Tongue (tissue), 3 donors: ENCODE measurements around the gene SLC7A6OS. TPM values are rescaled to one million over a fixed set of nuclear protein-coding genes. Genes with fewer than 3 reads are reported as not detected.
A peak's percentile ranks its signal among the peaks of the same experiment; 100 is the strongest.

ENCODE experiments used
- DNase-seq: peaks from one replicate; pipeline ENCODE4 v3.0.0-alpha.2; 2015
- small RNA-seq: library from RNA; depleted of rRNA; stranded (forward); fragments of <200 nt; gene quantifications from one replicate; pipeline ENCODE3, GENCODE V24; 2014; ENCODE audit warnings: low replicate concordance
- total RNA-seq: library from RNA; depleted of rRNA; stranded (reverse); fragments of >200 nt; gene quantifications from one replicate; pipeline ENCODE4 v1.2.3, GENCODE V29; 2014

SLC7A6OS gene
- total RNA-seq, 1 donor from 2014 or later: 12.9 TPM

DNA sequence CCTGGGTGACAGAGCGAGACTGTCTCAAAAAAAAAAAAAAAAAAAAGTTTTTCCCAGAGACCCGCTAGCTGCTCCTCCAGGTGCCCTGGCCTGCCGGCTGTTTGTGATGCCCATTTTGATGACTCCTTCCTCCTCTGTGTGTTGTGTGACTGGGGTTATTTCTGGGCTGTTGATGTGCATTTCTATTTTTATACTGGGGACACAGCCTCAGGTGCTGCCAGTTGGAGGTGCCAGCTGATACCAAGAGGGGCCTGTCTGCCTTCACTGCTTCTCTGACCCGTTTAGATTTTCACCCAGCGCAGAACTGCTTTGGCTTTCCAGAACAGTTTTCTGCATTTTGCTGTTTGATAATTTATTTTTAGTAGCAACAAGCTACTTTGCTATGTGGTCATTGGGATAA, 58.9 kb downstream of the SLC7A6OS start:
- peak; percentile 60 for DNase-seq

DNA sequence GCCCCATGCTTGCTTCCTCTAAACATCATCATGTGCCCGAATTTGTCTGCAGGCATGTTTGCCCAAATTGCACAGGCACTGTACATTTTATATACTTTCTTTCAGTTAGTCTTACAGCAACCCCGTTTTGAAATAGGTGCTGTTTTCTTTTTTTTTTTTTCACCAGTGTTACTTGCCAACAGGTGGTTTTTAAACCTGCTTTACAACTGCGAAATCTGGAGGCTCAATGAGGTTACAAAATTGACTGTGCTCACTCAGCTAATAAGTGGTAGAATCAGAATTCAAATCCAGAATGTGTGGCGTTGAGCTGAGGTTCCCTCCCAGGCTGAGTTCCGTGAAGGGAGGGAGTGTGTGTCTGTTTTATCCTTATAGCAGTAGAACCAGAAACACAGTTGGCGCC, 59.8 kb downstream of the SLC7A6OS start:
- no peak for DNase-seq

DNA sequence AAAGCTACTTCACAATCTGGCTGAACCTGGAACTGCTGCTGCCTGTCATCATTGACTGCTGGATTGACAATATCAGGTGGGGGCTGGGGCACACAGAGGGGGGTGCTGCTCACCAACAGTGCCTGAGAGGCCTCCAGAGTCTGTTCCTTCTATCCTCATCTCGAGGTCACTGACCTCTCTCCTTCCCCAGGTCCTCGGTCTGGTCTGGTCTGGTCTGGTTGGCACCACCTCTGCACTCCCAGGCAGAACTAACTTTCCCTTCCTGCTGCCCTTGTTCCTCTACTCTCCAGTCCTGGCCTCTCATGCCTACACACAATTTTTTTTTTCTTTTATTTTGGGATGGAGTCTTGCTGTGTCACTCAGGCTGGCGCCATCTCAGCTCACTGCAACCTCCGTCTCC, 61.4 kb downstream of the SLC7A6OS start:
- DNase-seq: no peak

Small RNAs within 50 kb of the gene (small RNA-seq; reads per million reads assigned to genes)
- gene RNU4-30P: not detected
- gene RNU6-1262P: not detected

Other genes with a start within 250 kb of the SLC7A6OS start
- gene NFATC3, start 225.6 kb downstream of the SLC7A6OS start, total RNA-seq: 30.9 TPM
- gene ESRP2, start 74.8 kb downstream of the SLC7A6OS start, total RNA-seq: 8.7 TPM
- gene PLA2G15, start 65.6 kb downstream of the SLC7A6OS start, total RNA-seq: 31.2 TPM
- 10.8 TPM for gene SLC7A6, start 46.4 kb downstream of the SLC7A6OS start, total RNA-seq
- 67.3 TPM for gene PRMT7, start 73 bp upstream of the SLC7A6OS start, total RNA-seq
- gene SMPD3, start 137.6 kb upstream of the SLC7A6OS start, total RNA-seq: 2.5 TPM
- gene ZFP90, start 228.3 kb upstream of the SLC7A6OS start, total RNA-seq: 35.9 TPM